T-helper 1 cell (primary cell): Measurements from ENCODE around the gene NOXO1.
"Not testable (repeated sequence)": the region's sequence is repeated elsewhere in the genome, so short reads cannot be mapped to it uniquely, and the experiment has no call there.

Experiments
- DNase-seq, 5 donors: peaks; one replicate each; pipeline ENCODE4 v3.0.0-alpha.2; 2012 to 2020
- total RNA-seq, 4 donors: gene quantifications; one replicate each; lab custom pipeline; 2026; lab: John Stamatoyannopoulos, UW

NOXO1 gene
- total RNA-seq: 0.36 to 1.1 (median 0.46) reads per million in 4 donors

- DNase-seq: no peak
Measured at GRCh38 chr16:1981398-1981836, at the start of gene NOXO1. Gene NOXO1 (minus strand): TSS chr16:1981469. CDS start chr16:1981179, 290 bp downstream.

DNA sequence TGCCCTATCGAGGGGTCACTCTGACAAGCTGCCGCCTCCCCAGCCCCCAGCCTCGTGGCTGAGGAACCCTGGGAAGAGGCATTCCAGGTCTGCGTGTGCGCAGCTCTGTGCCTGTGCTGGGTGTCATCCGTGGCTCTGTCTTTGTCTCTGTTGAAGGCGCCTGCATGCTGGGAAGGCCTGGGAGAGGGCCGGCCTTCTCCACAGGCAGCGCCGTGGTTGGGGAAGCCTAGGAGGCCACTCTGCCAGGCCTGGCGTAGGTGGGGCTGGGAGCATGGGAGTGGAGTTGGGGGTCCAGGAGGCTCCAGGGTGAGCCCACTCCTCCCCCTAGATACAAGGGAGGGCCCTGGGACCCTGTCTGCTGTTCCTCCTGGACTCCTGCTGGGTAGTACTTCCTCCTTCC is 48.8 kb upstream of the NOXO1 start:
- DNase-seq: no peak

GRCh38 chr16:2029350-2029749 is 48.1 kb upstream of the NOXO1 start:
- DNase-seq: no peak

DNA sequence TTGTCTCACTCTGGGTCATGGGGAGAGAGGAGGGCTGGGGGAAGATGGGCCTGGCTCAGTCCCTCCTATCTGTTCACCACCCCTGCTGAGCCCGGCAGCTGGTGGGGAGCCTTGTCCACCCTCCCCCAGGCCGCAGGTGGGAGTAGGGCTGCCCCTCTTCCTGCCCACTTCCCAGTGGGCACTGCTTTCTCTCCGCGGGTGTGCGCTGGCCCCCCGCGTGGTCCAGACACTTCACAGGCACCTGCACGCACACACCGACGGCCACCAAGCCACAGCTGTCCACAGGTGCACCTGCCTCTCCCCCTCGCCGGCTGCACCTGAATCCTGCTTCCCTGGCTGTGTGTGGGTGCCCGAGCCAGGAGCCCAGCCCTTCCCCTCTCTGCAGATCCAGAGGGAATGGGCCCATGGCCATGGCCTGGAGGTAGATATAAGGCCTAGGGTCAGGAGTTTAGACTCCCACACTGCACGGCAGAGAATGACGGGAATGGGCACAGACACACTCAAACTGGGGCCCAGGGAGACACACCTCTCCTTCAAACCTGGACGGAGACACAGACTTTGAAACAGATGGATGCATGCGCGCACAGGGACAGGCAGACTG is 47.5 kb upstream of the NOXO1 start:
- DNase-seq: no peak

DNA sequence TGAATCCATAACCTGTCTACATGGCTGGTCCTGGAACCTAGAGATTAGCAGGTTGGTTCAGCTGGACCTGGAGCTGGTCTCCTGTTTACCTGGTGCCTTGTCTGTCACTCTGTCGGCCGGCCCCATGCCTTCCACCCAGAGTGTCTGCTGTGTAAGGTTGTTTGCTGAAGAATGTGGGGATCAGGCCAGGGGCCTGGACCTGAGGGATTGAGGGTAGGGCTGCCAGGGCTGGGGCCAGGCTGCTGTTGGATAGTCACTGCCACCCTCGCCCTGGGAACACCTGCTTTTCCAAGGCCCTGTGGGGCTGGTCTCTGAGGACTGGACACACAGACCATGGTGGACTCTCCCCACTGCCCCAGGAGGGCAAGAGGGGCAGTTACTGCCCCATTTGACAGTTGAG is 46.9 kb upstream of the NOXO1 start:
- no peak for DNase-seq

DNA sequence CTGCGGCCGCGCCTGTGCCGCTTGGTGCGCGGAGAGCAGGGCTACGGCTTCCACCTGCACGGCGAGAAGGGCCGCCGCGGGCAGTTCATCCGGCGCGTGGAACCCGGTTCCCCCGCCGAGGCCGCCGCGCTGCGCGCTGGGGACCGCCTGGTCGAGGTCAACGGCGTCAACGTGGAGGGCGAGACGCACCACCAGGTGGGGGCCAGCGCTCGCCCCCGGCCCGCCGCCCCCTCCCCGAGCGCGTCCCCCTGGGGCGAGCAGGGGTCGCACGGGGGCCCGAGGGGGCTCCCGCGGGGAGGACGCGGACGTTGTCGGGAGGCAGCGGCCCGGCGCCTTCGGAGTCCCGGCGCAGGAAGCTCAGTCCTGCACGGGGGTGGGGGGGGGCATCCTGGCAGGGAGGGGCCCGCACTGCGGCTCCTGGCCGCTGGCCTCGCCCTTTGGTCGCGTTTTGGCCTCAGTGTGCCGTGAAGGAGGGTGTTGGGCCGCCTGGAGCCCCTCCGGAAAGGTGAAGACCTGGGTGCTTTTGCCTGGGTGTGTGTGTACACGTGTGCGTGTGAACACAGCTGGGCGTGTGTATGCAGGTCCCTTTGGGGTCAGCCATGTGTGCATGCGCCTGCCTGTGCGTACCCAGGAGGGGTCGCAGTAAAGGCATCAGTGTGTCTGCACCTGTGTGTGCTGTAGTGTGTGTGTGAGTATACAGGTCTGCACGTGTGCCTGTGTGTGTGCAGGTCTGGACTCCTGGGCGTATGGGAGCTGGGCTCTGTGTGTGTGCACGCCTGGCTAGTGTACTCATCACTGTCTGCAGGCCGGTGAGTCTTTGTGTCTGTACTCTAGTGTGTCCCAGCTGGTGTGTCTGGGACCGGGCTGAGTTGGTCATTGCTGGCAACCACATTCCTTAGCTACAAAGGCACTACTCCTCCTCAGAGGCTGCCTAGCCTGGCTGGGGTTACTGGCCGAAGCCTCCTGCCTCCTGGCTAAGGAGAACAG is 46.0 kb upstream of the NOXO1 start:
- no peak for DNase-seq

- DNase-seq: peak in 1 of 5 donors; percentile 42
Measured at GRCh38 chr16:2026461-2027023, 45.3 kb upstream of the NOXO1 start, which contains the start of gene NHERF2. Gene NHERF2 (plus strand): TSS chr16:2026902. CDS start chr16:2027006, 104 bp downstream.

- DNase-seq: no peak
Measured at GRCh38 chr16:2025878-2026460, 44.7 kb upstream of the NOXO1 start.

- DNase-seq: no peak
Measured at GRCh38 chr16:2025251-2025650, 44.0 kb upstream of the NOXO1 start.

DNA sequence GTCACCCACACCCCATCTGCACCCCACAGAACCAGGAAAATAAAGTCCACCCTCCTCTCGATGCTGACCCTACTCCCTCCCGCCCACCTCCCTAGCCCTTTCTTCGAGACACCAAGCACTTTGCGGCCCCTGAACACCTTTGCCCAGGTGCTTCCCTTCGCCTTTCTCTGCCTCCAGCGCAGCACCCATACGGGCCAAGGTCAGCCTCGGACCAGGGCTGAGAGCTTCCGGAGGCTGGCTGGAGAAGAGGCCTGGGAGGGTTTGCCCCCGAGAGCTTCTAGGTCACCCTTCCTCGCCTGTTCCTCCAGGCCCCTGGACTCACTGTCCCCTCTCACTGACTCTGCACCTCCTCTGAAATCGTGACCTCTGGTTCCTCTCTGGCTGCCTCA is 42.8 kb upstream of the NOXO1 start:
- DNase-seq: no peak

DNA sequence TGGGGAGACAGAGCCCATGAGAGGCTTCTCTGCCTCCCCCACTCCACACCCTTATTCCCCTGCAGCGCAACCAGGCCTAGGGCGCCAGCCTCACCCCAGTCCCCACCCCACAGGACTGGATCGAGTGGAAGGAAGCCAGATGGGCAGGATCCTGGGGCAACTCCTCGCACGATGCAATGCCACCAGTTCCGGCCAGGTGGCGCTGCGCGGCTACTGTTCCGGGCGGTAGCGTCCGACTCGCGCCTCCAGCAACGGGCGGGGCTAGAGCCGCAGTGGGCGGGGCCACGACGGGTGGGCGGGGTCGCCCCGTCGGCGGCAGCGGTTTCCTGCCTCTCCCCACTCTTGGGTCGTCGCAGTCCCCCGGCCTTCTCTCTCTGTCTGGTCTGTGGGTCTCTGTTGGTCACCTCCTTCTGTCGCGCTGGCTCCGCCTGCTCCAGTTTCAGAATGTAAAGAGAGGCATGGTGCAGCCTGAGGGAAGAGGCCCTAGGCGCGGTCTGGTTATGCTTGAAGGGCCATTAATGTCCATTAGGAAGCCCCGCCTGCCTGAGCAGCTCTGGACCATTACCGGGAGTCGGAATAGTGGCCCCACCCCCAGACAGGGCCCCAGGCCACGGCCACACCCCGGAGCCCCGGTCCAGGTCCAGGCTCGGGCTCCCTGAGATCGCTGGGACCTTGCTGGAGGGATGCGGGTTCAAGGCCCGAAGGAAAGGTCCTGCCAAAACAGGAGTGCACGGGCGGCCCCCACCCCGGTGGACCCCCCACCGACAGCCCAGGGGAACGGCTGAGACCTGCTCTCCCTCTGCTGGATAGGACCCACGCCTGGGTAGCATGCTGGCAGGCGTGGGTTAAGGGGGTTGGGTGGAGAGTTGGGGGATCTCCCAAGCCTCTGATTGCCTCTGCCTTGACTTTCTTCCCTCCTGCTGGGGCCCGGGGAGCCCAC is 42.1 kb upstream of the NOXO1 start:
- DNase-seq: peak; percentile 89 to 94 (median 92)

DNA sequence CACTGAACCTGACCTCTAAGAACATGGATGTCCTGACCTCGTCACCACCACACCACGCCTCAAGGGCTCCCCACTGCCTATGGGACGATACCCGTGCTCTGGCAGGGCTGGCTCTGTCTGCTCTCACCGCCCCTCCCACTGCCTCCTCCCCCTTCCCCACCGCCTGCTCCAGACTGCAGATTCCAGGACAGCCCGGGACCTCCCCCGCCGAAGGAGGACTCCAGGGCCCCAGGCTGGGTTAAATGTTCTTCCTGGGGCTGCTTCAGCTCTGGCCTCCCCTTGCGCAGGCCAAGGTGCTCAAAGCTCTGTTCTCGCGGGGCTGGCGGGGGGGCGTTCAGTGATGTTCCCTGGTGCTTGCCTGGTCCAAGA is 41.4 kb upstream of the NOXO1 start:
- DNase-seq: peak in 1 of 5 donors; percentile 24

GRCh38 chr16:2019921-2020831 is 38.9 kb upstream of the NOXO1 start:
- DNase-seq: no peak

DNA sequence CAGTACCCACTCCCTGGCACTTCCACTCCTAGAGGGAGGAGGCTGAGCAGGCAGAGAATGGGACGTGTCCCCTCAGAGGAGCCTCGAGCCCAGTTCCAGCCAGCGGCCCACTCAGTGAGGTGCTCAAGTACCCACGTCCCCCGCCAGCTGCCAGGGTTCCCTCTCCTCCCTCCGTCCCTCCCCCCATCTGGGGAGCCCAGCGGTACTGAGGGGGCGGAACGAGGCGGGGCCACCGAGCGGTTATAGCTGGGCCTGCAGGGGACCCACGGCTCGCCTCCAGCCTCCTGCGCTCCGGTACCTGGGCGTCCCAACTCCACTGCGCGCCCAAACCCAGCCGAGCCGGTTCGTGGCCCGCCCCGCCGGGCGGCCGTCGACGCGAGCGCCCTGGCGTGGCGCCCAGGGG is 38.2 kb upstream of the NOXO1 start, which contains the start of gene NPW:
Gene NPW, plus strand, starts transcription at position 268 of the 403 bp plus-strand sequence.
- DNase-seq: no peak

DNA sequence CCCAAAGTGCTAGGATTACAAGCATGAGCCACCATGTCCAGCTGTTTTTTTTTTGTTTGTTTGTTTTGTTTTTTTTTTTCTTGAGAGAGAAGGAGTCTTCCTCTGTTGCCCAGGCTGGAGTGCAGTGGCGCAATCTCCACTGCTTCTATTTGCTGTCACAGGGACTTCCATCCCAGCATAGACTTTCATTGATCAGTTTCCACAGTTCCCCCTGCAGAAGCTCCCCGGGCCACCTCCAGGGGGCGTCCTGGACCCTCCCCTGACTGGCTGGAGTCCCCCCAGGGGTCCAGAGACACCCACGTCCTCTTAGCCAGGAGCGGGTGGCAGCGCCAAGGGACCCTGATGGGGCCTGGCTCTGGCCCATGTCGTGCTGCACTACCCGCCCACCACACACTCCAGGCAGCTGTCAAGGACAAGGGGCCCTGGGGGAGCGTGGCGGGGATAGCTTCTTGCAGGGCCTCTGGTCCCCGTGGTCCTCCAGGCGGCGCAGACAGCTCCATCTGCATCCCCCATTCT is 35.2 kb upstream of the NOXO1 start:
- no peak for DNase-seq

DNA sequence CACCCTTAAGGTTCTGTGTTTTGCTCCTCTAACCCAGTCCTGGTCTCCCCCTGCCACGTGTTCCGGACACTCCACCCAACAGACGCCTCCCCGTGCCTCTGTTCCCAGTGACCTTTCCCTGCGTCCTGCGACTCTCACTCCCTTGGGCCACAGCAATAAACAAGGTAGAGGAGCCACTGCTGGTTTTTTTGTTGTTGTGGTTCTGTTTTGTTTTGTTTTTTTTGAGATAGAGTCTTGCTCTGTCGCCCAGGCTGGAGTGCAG is 34.6 kb upstream of the NOXO1 start:
- no peak for DNase-seq

- no peak for DNase-seq
Measured at GRCh38 chr16:2015117-2015946, 34.1 kb upstream of the NOXO1 start.

DNA sequence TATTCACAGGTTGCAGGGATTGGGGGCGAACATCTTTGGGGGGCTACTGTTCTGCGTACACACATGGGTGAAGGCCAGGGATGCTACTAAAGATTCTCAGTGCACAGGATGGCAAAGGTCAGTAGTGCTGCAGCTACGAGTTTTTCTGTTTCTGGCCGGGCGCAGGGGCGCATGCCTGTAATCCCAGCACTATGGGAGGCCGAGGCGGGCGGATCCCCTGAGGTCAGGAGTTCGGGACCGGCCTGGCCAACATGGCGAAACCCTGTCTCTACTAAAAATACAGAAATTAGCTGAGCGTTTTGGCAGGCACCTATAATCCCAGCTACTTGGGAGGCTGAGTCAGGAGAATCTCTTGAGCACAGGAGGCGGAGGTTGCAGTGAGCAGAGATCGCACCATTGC is 32.3 kb upstream of the NOXO1 start:
- DNase-seq: no peak

GRCh38 chr16:2011726-2012125 is 30.5 kb upstream of the NOXO1 start:
- DNase-seq: not testable (repeated sequence)
